Omental fat pad (tissue), 4 donors: ENCODE measurements around the gene ACAD8. TPM values are rescaled to one million over a fixed set of nuclear protein-coding genes. Genes with fewer than 3 reads are reported as not detected.
"Not testable (repeated sequence)": the region's sequence is repeated elsewhere in the genome, so short reads cannot be mapped to it uniquely, and the experiment has no call there.

Source experiments
- ATAC-seq: fragments of 150-250 bp; one replicate; pipeline ENCODE4 v1.9.1; 2016; ENCODE audit warnings: mild to moderate bottlenecking, moderate library complexity; ENCODE audit not compliant: low FRiP score
- DNase-seq: peaks from one replicate; pipeline ENCODE4 v3.0.0-alpha.2; 2019; ENCODE audit warnings: low spot score
- total RNA-seq, 4 donors: library from RNA; depleted of rRNA; stranded (reverse); fragments of >200 nt; gene quantifications; one replicate each; pipeline ENCODE4 v1.1.0, GENCODE V29; 2016
- TF ChIP-seq, protein P1 (sequence below), 3 donors: fragments of 450-650 bp; IDR thresholded peaks; one replicate each; pipeline ENCODE4 v1.5.1; 2016 to 2017; ENCODE audit warnings: antibody characterized with exemption in 3 of 3, mild to moderate bottlenecking in 3 of 3, moderate library complexity in 2 of 3

The ACAD8 gene
- total RNA-seq, 4 donors from 2014 or later, result 21.4 to 33.4 (median 28.2) TPM

GRCh38 chr11:134275188-134275533, 21.8 kb downstream of the ACAD8 start:
- TF ChIP-seq, protein P1, sequence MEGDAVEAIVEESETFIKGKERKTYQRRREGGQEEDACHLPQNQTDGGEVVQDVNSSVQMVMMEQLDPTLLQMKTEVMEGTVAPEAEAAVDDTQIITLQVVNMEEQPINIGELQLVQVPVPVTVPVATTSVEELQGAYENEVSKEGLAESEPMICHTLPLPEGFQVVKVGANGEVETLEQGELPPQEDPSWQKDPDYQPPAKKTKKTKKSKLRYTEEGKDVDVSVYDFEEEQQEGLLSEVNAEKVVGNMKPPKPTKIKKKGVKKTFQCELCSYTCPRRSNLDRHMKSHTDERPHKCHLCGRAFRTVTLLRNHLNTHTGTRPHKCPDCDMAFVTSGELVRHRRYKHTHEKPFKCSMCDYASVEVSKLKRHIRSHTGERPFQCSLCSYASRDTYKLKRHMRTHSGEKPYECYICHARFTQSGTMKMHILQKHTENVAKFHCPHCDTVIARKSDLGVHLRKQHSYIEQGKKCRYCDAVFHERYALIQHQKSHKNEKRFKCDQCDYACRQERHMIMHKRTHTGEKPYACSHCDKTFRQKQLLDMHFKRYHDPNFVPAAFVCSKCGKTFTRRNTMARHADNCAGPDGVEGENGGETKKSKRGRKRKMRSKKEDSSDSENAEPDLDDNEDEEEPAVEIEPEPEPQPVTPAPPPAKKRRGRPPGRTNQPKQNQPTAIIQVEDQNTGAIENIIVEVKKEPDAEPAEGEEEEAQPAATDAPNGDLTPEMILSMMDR (IDR thresholded peaks at IDR 0.05), result no peak
- DNase-seq, result no peak
- ATAC-seq, result no peak

DNA sequence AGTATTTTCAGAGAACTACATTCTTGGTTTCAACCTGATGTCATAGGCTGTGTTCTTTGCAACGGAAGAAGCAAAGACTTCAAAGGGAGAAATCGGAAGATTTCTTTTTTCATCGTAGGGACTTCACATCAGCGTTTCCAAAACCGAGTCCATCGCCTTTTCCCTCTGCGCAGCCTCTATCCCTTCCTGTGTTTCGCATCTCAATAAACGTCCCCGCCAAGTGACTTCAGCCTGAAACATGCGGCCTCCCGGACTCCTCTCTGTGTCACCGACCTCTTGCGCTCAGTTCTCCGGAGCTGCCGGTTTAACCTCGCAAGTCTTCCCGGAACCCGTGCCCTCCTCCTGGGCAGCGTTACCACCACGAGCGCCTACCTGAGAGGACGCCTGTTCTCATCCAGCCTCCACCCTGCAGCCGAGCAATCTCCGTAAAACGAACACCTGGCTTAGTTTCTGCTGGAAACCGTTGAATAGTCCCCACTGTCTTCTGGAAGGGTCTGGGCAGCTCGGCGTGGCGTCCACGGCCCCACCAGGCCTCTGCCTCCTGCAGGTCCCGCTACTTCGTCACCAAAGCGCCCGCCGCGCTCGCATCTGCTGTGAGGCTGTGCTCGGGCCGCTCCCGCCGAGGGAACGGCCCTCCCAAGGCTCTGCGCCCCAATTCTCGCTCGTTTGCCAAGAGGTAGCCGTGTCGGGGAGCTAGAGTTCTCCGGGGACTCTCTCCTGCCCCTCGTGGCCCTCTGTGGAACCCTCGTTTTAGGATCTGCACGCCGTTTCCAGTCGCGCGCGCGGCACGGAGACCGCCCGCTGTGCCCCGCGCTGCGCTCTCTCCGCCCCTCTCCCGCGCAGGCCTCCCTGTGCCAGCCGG, 22.4 kb downstream of the ACAD8 start, which contains the start of gene GLB1L3:
GLB1L3 (plus strand) TSS at position 846 of the 862 bp plus-strand sequence. CDS start 362 bp downstream, outside the sequence.
- TF ChIP-seq, protein P1 (IDR thresholded peaks at IDR 0.05), result no peak
- DNase-seq, result no peak
- peak; percentile 41 for ATAC-seq

DNA sequence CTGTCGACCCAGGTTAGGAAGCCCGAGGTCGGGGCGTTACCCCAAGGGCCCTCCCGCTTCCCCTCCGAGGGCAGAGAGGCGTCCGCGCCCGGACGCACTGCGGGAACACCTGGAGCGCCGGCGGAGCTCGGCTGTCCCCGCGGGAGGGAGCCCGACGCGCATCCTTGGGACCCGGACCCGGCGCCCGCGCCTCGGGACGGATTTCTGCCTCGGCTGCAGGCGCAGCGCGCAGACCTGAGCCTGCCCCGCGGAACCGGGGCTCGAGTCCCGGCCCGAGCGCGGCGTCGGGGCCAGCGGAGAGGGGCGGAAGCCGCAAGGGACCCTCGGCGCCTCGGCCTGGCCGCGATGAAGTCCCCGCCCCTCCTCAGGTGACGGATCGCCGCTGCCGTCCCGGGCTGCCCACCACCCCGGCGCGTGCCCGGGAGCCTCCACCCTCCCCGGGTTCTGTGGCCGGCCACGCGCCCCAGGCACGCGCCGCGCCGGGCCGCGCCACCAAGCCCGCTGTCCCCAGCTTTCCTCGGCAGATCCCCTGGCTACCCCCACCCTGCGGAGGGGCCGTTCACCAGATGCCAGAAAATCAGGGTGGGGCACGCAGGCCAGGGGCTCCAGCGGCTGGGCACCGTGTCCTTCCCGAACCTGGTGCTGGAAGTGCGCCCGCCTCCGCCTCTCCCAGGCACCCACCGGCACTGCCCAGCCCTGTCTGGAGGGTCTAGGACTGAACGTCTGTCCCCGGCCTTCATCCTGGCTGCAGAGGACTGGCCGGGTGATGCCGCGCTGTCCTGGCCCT, 23.2 kb downstream of the ACAD8 start:
- DNase-seq (no peak), ATAC-seq (no peak)
- TF ChIP-seq, protein P1 (IDR thresholded peaks at IDR 0.05), result no peak

DNA sequence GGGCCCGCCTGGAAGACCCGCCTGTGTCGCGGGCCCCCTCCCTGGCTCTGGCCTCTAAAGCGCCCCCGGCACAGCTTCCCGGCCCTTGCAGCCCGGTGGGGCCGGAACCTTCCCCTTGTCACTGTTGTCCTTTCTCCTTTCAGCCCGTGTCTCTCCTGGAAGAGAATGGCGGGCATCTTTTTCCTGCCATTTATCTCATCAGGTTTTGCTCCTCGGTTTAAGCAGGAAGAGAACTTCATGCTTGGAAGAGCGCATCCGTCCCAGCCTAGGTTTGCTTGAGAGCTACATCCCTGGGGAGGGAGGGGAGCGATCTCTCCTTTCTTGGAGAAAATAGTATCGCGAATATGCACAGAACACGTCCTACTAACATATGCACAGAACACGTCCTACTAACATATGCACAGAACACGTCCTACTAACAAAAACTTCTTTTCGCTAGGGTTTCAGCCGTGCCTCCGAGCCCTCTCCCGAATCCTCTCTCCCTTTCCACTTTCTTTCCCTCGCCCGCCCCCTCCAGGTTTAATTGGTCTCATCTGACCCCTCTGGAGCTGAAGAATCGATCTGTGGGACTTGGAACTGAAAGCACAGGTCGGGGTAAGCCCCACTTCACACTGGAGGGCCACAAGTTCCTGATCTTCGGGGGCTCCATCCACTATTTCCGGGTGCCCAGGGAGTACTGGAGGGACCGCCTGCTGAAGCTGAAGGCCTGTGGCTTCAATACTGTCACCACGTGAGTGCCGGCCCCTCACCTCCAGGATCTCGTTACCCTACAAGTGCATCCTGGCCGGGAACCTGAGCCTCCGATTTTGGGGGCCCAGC, 24.0 kb downstream of the ACAD8 start:
- ATAC-seq (no peak), DNase-seq (no peak)
- TF ChIP-seq, protein P1 (IDR thresholded peaks at IDR 0.05), result no peak

- TF ChIP-seq, protein P1 (IDR thresholded peaks at IDR 0.05), result no peak
- DNase-seq (no peak), ATAC-seq (no peak)
Observed at GRCh38 chr11:134278356-134278755, 25.0 kb downstream of the ACAD8 start.

DNA sequence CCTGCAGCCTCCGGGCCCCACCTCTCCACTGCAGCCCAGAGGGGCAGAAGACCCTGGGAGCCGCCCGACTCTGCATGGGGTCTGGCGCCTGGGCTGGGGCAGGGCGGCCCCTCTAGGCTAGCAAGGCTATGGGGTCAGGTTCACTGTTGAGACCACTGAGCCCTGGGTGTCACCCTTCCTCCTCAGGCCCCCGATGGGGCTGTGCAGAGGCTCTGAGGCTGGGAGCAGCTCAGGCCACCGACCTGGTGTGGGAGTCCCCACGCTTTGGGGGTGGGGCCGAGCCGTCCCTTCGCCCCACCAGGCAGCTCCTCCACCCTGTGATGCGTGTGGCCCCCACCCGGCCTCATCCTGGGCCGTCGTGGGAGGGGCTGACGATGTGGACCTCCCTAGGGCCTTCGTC, 28.3 kb downstream of the ACAD8 start:
- not testable (repeated sequence) for ATAC-seq, DNase-seq
